GM23248 (cell line): Measurements from ENCODE around the gene PLCXD1. TPM values are rescaled to one million over a fixed set of nuclear protein-coding genes. Genes with fewer than 3 reads are reported as not detected.

Source experiments
- DNase-seq: peaks from one replicate; pipeline ENCODE4 v3.0.0-alpha.2; 2015
- H2AFZ ChIP-seq: fragments of 200-600 bp; sonication (generic); 2 replicates; pipeline ENCODE4 v1.6.1; 2016; ENCODE audit warnings: antibody characterized with exemption
- H3F3A ChIP-seq: fragments of 200-600 bp; sonication (generic); 2 replicates; pipeline ENCODE4 v1.6.1; 2016; ENCODE audit warnings: mild to moderate bottlenecking, antibody characterized with exemption, mixed run types; ENCODE audit not compliant: insufficient read depth
- H3K27ac ChIP-seq: fragments of 200-600 bp; sonication (generic); 2 replicates; pipeline ENCODE4 v1.5.1; 2016; ENCODE audit warnings: mild to moderate bottlenecking
- H3K27me3 ChIP-seq: fragments of 200-600 bp; sonication (generic); replicated peaks from 2 replicates; pipeline ENCODE4 v1.6.1; 2016; ENCODE audit warnings: mild to moderate bottlenecking; ENCODE audit not compliant: insufficient read depth
- H3K36me3 ChIP-seq: fragments of 200-600 bp; sonication (generic); 2 replicates; pipeline ENCODE4 v1.6.1; 2016; ENCODE audit warnings: low read depth, mild to moderate bottlenecking
- H3K4me1 ChIP-seq: fragments of 200-600 bp; sonication (generic); 2 replicates; pipeline ENCODE4 v1.6.1; 2016; ENCODE audit warnings: mild to moderate bottlenecking; ENCODE audit not compliant: insufficient read depth
- H3K4me2 ChIP-seq: fragments of 200-600 bp; sonication (generic); one replicate; pipeline ENCODE4 v1.6.1; 2016; ENCODE audit warnings: mild to moderate bottlenecking; ENCODE audit not compliant: unreplicated experiment
- H3K4me3 ChIP-seq: fragments of 200-600 bp; sonication (generic); 2 replicates; pipeline ENCODE4 v1.5.1; 2016; ENCODE audit warnings: mild to moderate bottlenecking
- H3K79me2 ChIP-seq: fragments of 200-600 bp; sonication (generic); 2 replicates; pipeline ENCODE4 v1.6.1; 2016; ENCODE audit warnings: mild to moderate bottlenecking; ENCODE audit not compliant: insufficient read depth
- H3K9ac ChIP-seq: fragments of 200-600 bp; sonication (generic); 2 replicates; pipeline ENCODE4 v1.6.1; 2016; ENCODE audit warnings: mild to moderate bottlenecking
- H3K9me2 ChIP-seq: fragments of 200-600 bp; sonication (generic); 2 replicates; pipeline ENCODE4 v1.6.1; 2016; ENCODE audit warnings: mixed run types, mild to moderate bottlenecking, moderate library complexity; ENCODE audit not compliant: insufficient read depth
- H3K9me3 ChIP-seq: fragments of 200-600 bp; sonication (generic); one replicate; pipeline ENCODE4 v1.6.1; 2017; ENCODE audit warnings: low read depth
- H4K20me1 ChIP-seq: fragments of 200-600 bp; sonication (generic); 2 replicates; pipeline ENCODE4 v1.6.0; 2016; ENCODE audit not compliant: insufficient read depth
- EZH2 ChIP-seq: fragments of 200-600 bp; sonication (generic); IDR thresholded peaks from 2 replicates; pipeline ENCODE4 v1.6.1; 2018; ENCODE audit warnings: antibody characterized with exemption, mild to moderate bottlenecking; ENCODE audit not compliant: insufficient read depth, poor library complexity, severe bottlenecking
- EZH2phosphoT487 ChIP-seq: fragments of 200-600 bp; sonication (generic); IDR thresholded peaks from 2 replicates; pipeline ENCODE4 v1.6.1; 2018; ENCODE audit warnings: antibody characterized with exemption, moderate library complexity, mild to moderate bottlenecking, low read depth; ENCODE audit not compliant: insufficient read depth
- WGBS, 2 experiments: methylation state at CpG; one replicate each; pipeline ENCODE4 v1.1.6; 2015 to 2017; ENCODE audit warnings: low lambda C conversion rate in 2 of 2, low coverage in 1 of 2; ENCODE audit errors: missing lambda C conversion rate in 2 of 2; 5-methylcytosine and 5-hydroxymethylcytosine counted together
- in situ Hi-C: fragments of 300-500 bp; cut with MboI; formaldehyde crosslinking; loops from 2 replicates; pipeline ENCODE4 v1.15.0; 2020
- polyA plus RNA-seq: library from polyadenylated mRNA; unstranded; fragments of >200 nt; fragmentation: Nextera tagmentation; extraction: Ambion mirVana; gene quantifications from 2 replicates; pipeline ENCODE4 v1.2.1, GENCODE V29; 2016
- total RNA-seq: library from RNA; depleted of rRNA; stranded (reverse); fragments of >200 nt; shearing (Covaris generic); gene quantifications from 2 replicates; pipeline ENCODE4 v1.2.3, GENCODE V29; 2014

Gene PLCXD1
- total and polyA plus RNA-seq, 2 experiments from 2014 or later, result 3.3 to 4.3 TPM

- Histone ChIP-seq H3K9me2 (no peaks in the 10 kb centered on the region), H4K20me1 (no peaks in the 10 kb centered on the region), H3K4me1 (no peaks in the 10 kb centered on the region), H3K9ac (no peak overlapping the region), H3K36me3 (no peaks in the 10 kb centered on the region), H3K27ac (no peak overlapping the region), H3K4me3 (no peak overlapping the region), H3K9me3 (no peaks in the 10 kb centered on the region), H3F3A (no peaks in the 10 kb centered on the region), H3K79me2 (no peaks in the 10 kb centered on the region), H3K27me3 (no peaks in the 10 kb centered on the region), H2AFZ (no peak overlapping the region), H3K4me2 (no peak overlapping the region)
- WGBS, 2 experiments, result 90 to 93% methylated on average over 26 to 36 of the region's 42 CpGs
- no peak for TF ChIP-seq EZH2phosphoT487
- no peak for TF ChIP-seq EZH2
- in situ Hi-C loops, result no loop called here
- no peak for DNase-seq
These were observed 9.4 kb downstream of the PLCXD1 start for GRCh38 chrX:290476-291166.

- no peak overlapping the region for H3K4me3 ChIP-seq
- no peaks in the 10 kb centered on the region; the same call in 1 of the 2 replicates for H3K36me3 ChIP-seq
- H2AFZ ChIP-seq, result no peak overlapping the region
- H3K9ac ChIP-seq, result no peak overlapping the region
- no peak overlapping the region for H3K27ac ChIP-seq
- WGBS, 2 experiments, result 98 to 99% methylated on average over 29 of the region's 29 CpGs
- H3K4me2 ChIP-seq, result no peak overlapping the region
- no peaks in the 10 kb centered on the region for H3K79me2 ChIP-seq
- H3F3A ChIP-seq, result no peaks in the 10 kb centered on the region
- H3K9me3 ChIP-seq, result no peaks in the 10 kb centered on the region
- no peaks in the 10 kb centered on the region for H4K20me1 ChIP-seq
- H3K4me1 ChIP-seq, result no peaks in the 10 kb centered on the region
- no peaks in the 10 kb centered on the region for H3K27me3 ChIP-seq
- no peak for DNase-seq
- TF ChIP-seq EZH2phosphoT487 (no peak), EZH2 (no peak)
- in situ Hi-C loops, result no loop called here
- H3K9me2 ChIP-seq, result no peaks in the 10 kb centered on the region
These were observed 10.3 kb downstream of the PLCXD1 start for GRCh38 chrX:291411-291901.

GRCh38 chrX:292900-293897 is 12.0 kb downstream of the PLCXD1 start:
- in situ Hi-C loops, result no loop called here

GRCh38 chrX:295136-295535 is 14.0 kb downstream of the PLCXD1 start:
- 94 to 97% methylated on average over 15 to 21 of the region's 21 CpGs for WGBS, 2 experiments
- no peak overlapping the region for H3K4me2 ChIP-seq
- H3K9me3 ChIP-seq, result no peaks in the 10 kb centered on the region
- H3K4me1 ChIP-seq, result no peaks in the 10 kb centered on the region
- no peak overlapping the region for H3K9ac ChIP-seq
- no peak for DNase-seq
- H2AFZ ChIP-seq, result no peak overlapping the region
- no peaks in the 10 kb centered on the region for H3F3A ChIP-seq
- H4K20me1 ChIP-seq, result no peaks in the 10 kb centered on the region
- no peaks in the 10 kb centered on the region; the same call in 1 of the 2 replicates for H3K36me3 ChIP-seq
- H3K79me2 ChIP-seq, result no peaks in the 10 kb centered on the region
- no peak overlapping the region for H3K27ac ChIP-seq
- H3K9me2 ChIP-seq, result no peaks in the 10 kb centered on the region
- TF ChIP-seq EZH2 (no peak), EZH2phosphoT487 (no peak)
- no peak overlapping the region for H3K4me3 ChIP-seq
- in situ Hi-C loops, result no loop called here
- no peaks in the 10 kb centered on the region for H3K27me3 ChIP-seq

More at GRCh38 chrX:292900-293897, 12.0 kb downstream of the PLCXD1 start:
- Histone ChIP-seq H3K9ac (no peak overlapping the region), H3K4me3 (no peak overlapping the region), H4K20me1 (no peaks in the 10 kb centered on the region), H3K27me3 (no peaks in the 10 kb centered on the region), H3K27ac (no peak overlapping the region), H3K36me3 (no peaks in the 10 kb centered on the region; the same call in 1 of the 2 replicates), H3K9me3 (no peaks in the 10 kb centered on the region), H3K9me2 (no peaks in the 10 kb centered on the region), H3F3A (no peaks in the 10 kb centered on the region), H2AFZ (no peak overlapping the region), H3K4me1 (no peaks in the 10 kb centered on the region), H3K79me2 (no peaks in the 10 kb centered on the region), H3K4me2 (no peak overlapping the region)
- TF ChIP-seq EZH2 (no peak), EZH2phosphoT487 (no peak)
- WGBS, 2 experiments, result 95% methylated on average over 47 of the region's 47 CpGs
- DNase-seq, result no peak
